Endothelial cell of umbilical vein (primary cell): ENCODE measurements around the gene PSMB7. TPM values are rescaled to one million over a fixed set of nuclear protein-coding genes. Genes with fewer than 3 reads are reported as not detected.

ENCODE experiments used
- BruUV-seq: library from RNA; stranded (reverse); fragments of 400-500 nt; replicated peaks from 2 replicates; lab custom pipeline; 2021; lab: Mats Ljungman, UMichigan
- CTCF ChIA-PET: fragments of 300-600, 350-600 bp; sonication (Branson Sonifier 250); formaldehyde crosslinking; loops from one replicate; lab custom pipeline; 2021; ENCODE audit warnings: antibody characterized with exemption, inconsistent platforms; lab: Charles Lee
- POLR2A ChIA-PET: fragments of 300-600, 350-600 bp; sonication (Branson Sonifier 250); formaldehyde crosslinking; loops from one replicate; lab custom pipeline; 2021; ENCODE audit warnings: antibody characterized with exemption, inconsistent platforms; lab: Charles Lee
- DNase-seq: peaks from one replicate; pipeline ENCODE4 v3.0.0-alpha.2; 2011; ENCODE audit warnings: low read depth, low spot score
- FAIRE-seq: peaks from 2 replicates; lab custom pipeline; 2011; peaks lifted over from hg19 to GRCh38; lab: Jason Lieb, UNC
- H2AFZ ChIP-seq: 2 replicates; pipeline ENCODE4 v1.6.0; 2012; ENCODE audit warnings: low read depth, low read length, control low read depth, inconsistent platforms
- H3K27ac ChIP-seq: 2 replicates; pipeline ENCODE4 v1.5.1; 2011; ENCODE audit warnings: low read depth, mild to moderate bottlenecking, control low read depth, low read length, moderate library complexity; ENCODE audit not compliant: insufficient read depth
- H3K27me3 ChIP-seq, 2 experiments: 2 replicates each; pipeline versions ENCODE4 v1.6.0 to v1.6.1; 2011; ENCODE audit warnings: low read length in 2 of 2, mixed read lengths in 1 of 2; ENCODE audit not compliant: control insufficient read depth in 2 of 2, insufficient read depth in 2 of 2
- H3K36me3 ChIP-seq, 2 experiments: 2 replicates in 1 of 2; 3 replicates in 1 of 2; pipeline ENCODE4 v1.5.1; 2011; ENCODE audit warnings: low read length in 2 of 2, mild to moderate bottlenecking in 1 of 2, moderate library complexity in 1 of 2; ENCODE audit not compliant: control insufficient read depth in 2 of 2, insufficient read depth in 2 of 2; ENCODE audit errors: extremely low read depth in 1 of 2
- H3K4me1 ChIP-seq: 3 replicates; pipeline ENCODE4 v1.5.1; 2011; ENCODE audit warnings: mild to moderate bottlenecking, low read length; ENCODE audit not compliant: control insufficient read depth, insufficient read depth; ENCODE audit errors: extremely low read depth
- H3K4me2 ChIP-seq: 2 replicates; pipeline ENCODE4 v1.6.1; 2011; ENCODE audit warnings: low read length, control low read depth, mixed read lengths; ENCODE audit not compliant: insufficient read depth
- H3K4me3 ChIP-seq, 3 experiments: fragments of 200-600 bp in 1 of 3; sonication (generic), shearing (Covaris generic) in 1 of 3; replicated peaks in 1 of 3; 2 replicates each; pipeline ENCODE4 v1.5.1; 2011 to 2016; ENCODE audit warnings: control low read depth in 3 of 3, low read length in 3 of 3, mild to moderate bottlenecking in 2 of 3, inconsistent platforms in 1 of 3, low read depth in 1 of 3, moderate library complexity in 1 of 3; ENCODE audit not compliant: insufficient read depth in 1 of 3
- H3K79me2 ChIP-seq: 2 replicates; pipeline ENCODE4 v1.6.0; 2012; ENCODE audit warnings: low read length, inconsistent platforms; ENCODE audit not compliant: control insufficient read depth, insufficient read depth
- H3K9ac ChIP-seq: replicated peaks from 2 replicates; pipeline ENCODE3; 2011; ENCODE audit warnings: low read length, control low read depth; ENCODE audit not compliant: insufficient read depth; ENCODE audit errors: extremely low read depth
- H3K9me1 ChIP-seq: replicated peaks from 3 replicates; pipeline ENCODE4 v1.6.0; 2011; ENCODE audit warnings: mild to moderate bottlenecking, low read length; ENCODE audit not compliant: control insufficient read depth, insufficient read depth; ENCODE audit errors: extremely low read depth
- H3K9me3 ChIP-seq: replicated peaks from 2 replicates; pipeline ENCODE4 v1.5.1; 2012; ENCODE audit warnings: low read length, inconsistent platforms; ENCODE audit not compliant: control insufficient read depth, insufficient read depth
- H4K20me1 ChIP-seq: replicated peaks from 2 replicates; pipeline ENCODE3; 2011; ENCODE audit warnings: mild to moderate bottlenecking, low read length; ENCODE audit not compliant: control insufficient read depth, insufficient read depth; ENCODE audit errors: extremely low read depth
- CTCF ChIP-seq, 2 donors: IDR thresholded peaks; 1 replicate in 1 of 2; 2 replicates in 1 of 2; pipeline ENCODE4 v1.5.1; 2011; ENCODE audit warnings: low read length in 2 of 2, mild to moderate bottlenecking in 2 of 2, moderate library complexity in 2 of 2, control low read depth in 1 of 2, inconsistent platforms in 1 of 2, low read depth in 1 of 2; ENCODE audit not compliant: insufficient read depth in 1 of 2; ENCODE audit errors: extremely low read depth in 1 of 2
- EZH2 ChIP-seq: IDR thresholded peaks from 2 replicates; pipeline ENCODE4 v1.6.1; 2012; ENCODE audit warnings: borderline replicate concordance, low read depth, mild to moderate bottlenecking, moderate library complexity, low read length, inconsistent platforms; ENCODE audit not compliant: severe bottlenecking
- FOS ChIP-seq: IDR thresholded peaks from 2 replicates; pipeline ENCODE4 v1.6.1; 2011; ENCODE audit warnings: mild to moderate bottlenecking, low read length, moderate library complexity, borderline replicate concordance; ENCODE audit not compliant: insufficient read depth
- GATA2 ChIP-seq: IDR thresholded peaks from 2 replicates; pipeline ENCODE4 v1.7.0; 2011; ENCODE audit warnings: low read depth, mild to moderate bottlenecking, moderate library complexity, mixed read lengths, low read length; ENCODE audit not compliant: insufficient read length, insufficient read depth
- JUN ChIP-seq: IDR thresholded peaks from 2 replicates; pipeline ENCODE4 v1.6.1; 2011; ENCODE audit warnings: borderline replicate concordance, low read depth; ENCODE audit not compliant: insufficient read length, insufficient read depth
- MAX ChIP-seq: IDR thresholded peaks from 2 replicates; pipeline ENCODE4 v1.6.1; 2011; ENCODE audit not compliant: insufficient read depth, insufficient read length
- MYC ChIP-seq: IDR thresholded peaks from one replicate; pipeline ENCODE4 v1.6.1; 2011; ENCODE audit warnings: mild to moderate bottlenecking, low read depth, low read length
- POLR2A ChIP-seq: IDR thresholded peaks from 2 replicates; pipeline ENCODE4 v1.6.1; 2012; ENCODE audit warnings: low read depth, mild to moderate bottlenecking, control low read depth, low read length
- POLR2AphosphoS5 ChIP-seq: IDR thresholded peaks from 2 replicates; pipeline ENCODE4 v1.6.1; 2012; ENCODE audit warnings: low read depth, mild to moderate bottlenecking, control low read depth, low read length, moderate library complexity; ENCODE audit not compliant: insufficient read depth
- dilution Hi-C: fragments of 300-500 bp; cut with MboI; formaldehyde crosslinking; loops from one replicate; pipeline ENCODE4 v1.15.0; 2019; ENCODE audit warnings: low sequenced_read_pairs; ENCODE audit not compliant: extremely low pct_ligation_motif_present
- intact Hi-C: fragments of 100-400 bp; cut with micrococcal nuclease; formaldehyde crosslinking; loops from one replicate; pipeline ENCODE4 v1.10.0; 2022
- polyA plus RNA-seq, 4 experiments: library from polyadenylated mRNA; depleted of rRNA in 3 of 4; stranded (reverse) in 3 of 4; unstranded in 1 of 4; fragments of >200 nt; gene quantifications; 2 replicates each; pipeline versions ENCODE4 v1.2.1 to v1.2.3, GENCODE V29; 2011 to 2012; ENCODE audit warnings: missing spikeins in 1 of 4
- total RNA-seq: library from RNA; stranded (reverse); gene quantifications from 2 replicates; pipeline ENCODE4 v1.2.3, GENCODE V29; 2021

Gene PSMB7
- total and polyA plus RNA-seq, 2 donors (not counting 3 experiments of a cell fraction or from before 2014, with no cell fraction given): 227 to 366 TPM

- Histone ChIP-seq H4K20me1 (no peaks in the 10 kb centered on the region), H3K36me3 (no peaks in the 10 kb centered on the region), H2AFZ (no peak overlapping the region), H3K9ac (no peak overlapping the region), H3K27ac (no peak overlapping the region), H3K4me1 (no peaks in the 10 kb centered on the region), H3K4me2 (no peak overlapping the region), H3K9me1 (no peaks in the 10 kb centered on the region), H3K79me2 (no peaks in the 10 kb centered on the region), H3K27me3 (peaks cover 4 to 12% of the 10 kb centered on the region in 2 experiments), H3K4me3 (no peak overlapping the region), H3K9me3 (no peaks in the 10 kb centered on the region)
- dilution Hi-C loops (no loop called here), intact Hi-C loops (no loop called here)
- no peak for DNase-seq
- no TSS peak for BruUV-seq
- CTCF ChIA-PET: interaction anchor here (0.8 to 5.9 kb wide), 8 partner anchors 9 to 343 kb away, joined by 3 to 146 read pairs (median 4); no protein-coding TSS in a partner anchor
- FAIRE-seq: no peak
- TF ChIP-seq POLR2A (no peak), MAX (no peak), EZH2 (no peak), GATA2 (no peak), POLR2AphosphoS5 (no peak), JUN (no peak), CTCF (IDR thresholded peaks at IDR 0.05; ENCODE audit: extremely low read depth in 1 of 2, insufficient read depth in 1 of 2, low read depth in 1 of 2, low read length in 2 of 2) (no peak), FOS (no peak), MYC (no peak)
- POLR2A ChIA-PET: no interaction called here
These were observed 5.8 kb upstream of the PSMB7 start for GRCh38 chr9:124420991-124421543.
